ENCODE data around the gene LZTR1. TPM values are rescaled to one million over a fixed set of nuclear protein-coding genes. Genes with fewer than 3 reads are reported as not detected.

LZTR1 gene
- total and polyA plus RNA-seq, 7 donors, result 10.2 to 50.4 (median 31.4) TPM

DNA sequence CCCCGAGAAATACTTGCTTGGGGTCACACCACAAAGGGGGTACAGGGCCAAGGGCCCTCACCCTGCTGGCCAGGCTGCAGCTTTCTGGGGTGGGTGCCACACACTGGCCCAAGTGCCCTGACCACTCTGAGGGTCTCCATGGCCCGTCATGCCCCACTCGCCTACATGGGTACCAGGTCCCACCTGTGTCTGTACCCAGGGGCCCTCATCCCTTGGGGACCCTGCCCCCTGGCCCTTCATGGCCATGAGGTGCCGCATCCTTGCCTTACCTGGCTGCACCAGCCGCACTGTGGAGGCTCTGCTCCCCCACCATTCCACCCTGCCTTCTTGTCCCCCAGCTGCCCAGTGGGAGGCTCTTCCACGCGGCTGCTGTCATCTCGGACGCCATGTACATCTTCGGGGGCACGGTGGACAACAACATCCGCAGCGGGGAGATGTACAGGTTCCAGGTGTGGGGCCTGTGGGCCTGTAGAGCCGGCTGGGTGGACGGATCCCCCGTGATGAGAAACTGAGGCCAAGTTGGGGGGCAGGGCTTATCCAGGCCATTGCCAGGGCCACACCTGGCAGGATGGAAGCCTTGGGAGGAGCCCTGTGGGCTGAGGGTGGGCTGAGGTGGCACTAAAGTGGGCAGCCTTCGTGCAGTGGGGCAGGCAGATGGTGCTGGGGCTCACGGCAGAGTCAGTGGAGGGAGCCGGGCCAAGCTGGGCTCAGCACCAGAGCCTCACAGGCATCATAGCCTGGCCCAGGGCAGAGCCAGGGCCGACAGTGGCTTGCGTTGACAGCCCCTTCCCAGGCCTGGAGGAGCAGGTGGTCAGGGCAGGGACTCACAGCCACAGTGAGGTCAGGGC is 10.6 kb downstream of the LZTR1 start:
- no peaks in the 10 kb centered on the region for H3K4me1 ChIP-seq
- intact Hi-C loops (cut with DNase I), result no loop called here
- H3K27me3 ChIP-seq, result no peaks in the 10 kb centered on the region
- no peak overlapping the region for H3K27ac ChIP-seq
- H3K4me3 ChIP-seq, result no peak overlapping the region
- peaks cover 18 to 91% (median 34%) of the 10 kb centered on the region in 4 donors for H3K36me3 ChIP-seq
- TF ChIP-seq, protein P1, sequence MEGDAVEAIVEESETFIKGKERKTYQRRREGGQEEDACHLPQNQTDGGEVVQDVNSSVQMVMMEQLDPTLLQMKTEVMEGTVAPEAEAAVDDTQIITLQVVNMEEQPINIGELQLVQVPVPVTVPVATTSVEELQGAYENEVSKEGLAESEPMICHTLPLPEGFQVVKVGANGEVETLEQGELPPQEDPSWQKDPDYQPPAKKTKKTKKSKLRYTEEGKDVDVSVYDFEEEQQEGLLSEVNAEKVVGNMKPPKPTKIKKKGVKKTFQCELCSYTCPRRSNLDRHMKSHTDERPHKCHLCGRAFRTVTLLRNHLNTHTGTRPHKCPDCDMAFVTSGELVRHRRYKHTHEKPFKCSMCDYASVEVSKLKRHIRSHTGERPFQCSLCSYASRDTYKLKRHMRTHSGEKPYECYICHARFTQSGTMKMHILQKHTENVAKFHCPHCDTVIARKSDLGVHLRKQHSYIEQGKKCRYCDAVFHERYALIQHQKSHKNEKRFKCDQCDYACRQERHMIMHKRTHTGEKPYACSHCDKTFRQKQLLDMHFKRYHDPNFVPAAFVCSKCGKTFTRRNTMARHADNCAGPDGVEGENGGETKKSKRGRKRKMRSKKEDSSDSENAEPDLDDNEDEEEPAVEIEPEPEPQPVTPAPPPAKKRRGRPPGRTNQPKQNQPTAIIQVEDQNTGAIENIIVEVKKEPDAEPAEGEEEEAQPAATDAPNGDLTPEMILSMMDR (IDR thresholded peaks at IDR 0.05), result no peak
- TF ChIP-seq EP300 (IDR thresholded peaks at IDR 0.05) (no peak), POLR2AphosphoS5 (IDR thresholded peaks at IDR 0.05) (no peak), POLR2A (IDR thresholded peaks at IDR 0.05) (no peak)
- no peak for DNase-seq
- WGBS, 2 donors, result 90 to 92% methylated on average over 21 of the region's 21 CpGs
- no peaks in the 10 kb centered on the region for H3K9me3 ChIP-seq

DNA sequence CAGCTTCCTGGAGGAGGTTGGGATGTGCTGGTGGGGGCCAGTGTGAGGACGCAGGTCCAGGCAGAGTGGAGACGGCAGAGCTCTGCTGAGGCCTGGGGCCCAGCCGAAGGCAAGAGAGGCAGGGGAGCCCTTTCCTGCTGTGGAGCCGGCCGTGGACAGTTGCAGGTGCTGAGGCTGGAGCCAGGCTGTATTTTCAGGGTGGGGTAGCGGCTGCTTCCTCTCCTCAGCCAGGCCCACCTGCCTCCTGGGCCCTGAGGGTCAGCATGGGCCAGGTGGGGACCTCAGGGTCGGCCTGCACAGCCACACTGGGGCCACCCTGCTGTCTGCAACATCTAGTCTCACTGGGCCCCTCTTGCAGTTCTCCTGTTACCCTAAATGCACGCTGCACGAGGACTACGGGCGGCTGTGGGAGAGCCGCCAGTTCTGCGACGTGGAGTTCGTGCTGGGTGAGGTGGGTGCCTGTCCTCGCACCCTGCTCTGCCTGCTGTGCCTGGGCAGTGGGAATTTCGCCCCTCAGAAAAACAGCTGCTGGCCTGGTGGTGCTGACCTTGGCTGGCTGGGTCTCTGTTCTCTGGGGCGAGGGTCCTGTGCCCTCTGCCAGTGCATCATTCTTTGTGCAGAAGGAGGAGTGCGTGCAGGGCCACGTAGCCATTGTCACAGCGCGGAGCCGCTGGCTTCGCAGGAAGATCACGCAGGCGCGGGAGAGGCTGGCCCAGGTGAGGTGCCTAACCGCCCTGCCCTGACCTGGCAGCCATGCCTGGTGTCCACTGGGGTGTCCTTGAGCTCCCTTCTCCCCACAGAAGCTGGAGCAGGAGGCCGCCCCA is 11.4 kb downstream of the LZTR1 start:
- Histone ChIP-seq H3K27ac (no peak overlapping the region), H3K27me3 (no peaks in the 10 kb centered on the region), H3K4me3 (no peak overlapping the region), H3K4me1 (no peaks in the 10 kb centered on the region), H3K9me3 (no peaks in the 10 kb centered on the region), H3K36me3 (peaks cover 18 to 91% (median 32%) of the 10 kb centered on the region in 4 donors)
- DNase-seq, result peak; percentile 61
- TF ChIP-seq EP300 (IDR thresholded peaks at IDR 0.05) (no peak), POLR2A (IDR thresholded peaks at IDR 0.05) (no peak), POLR2AphosphoS5 (IDR thresholded peaks at IDR 0.05) (no peak)
- TF ChIP-seq, protein P1 (IDR thresholded peaks at IDR 0.05), result no peak
- WGBS, 2 donors, result 96% methylated on average over 29 of the region's 29 CpGs
- intact Hi-C loops (cut with DNase I), result no loop called here

DNA sequence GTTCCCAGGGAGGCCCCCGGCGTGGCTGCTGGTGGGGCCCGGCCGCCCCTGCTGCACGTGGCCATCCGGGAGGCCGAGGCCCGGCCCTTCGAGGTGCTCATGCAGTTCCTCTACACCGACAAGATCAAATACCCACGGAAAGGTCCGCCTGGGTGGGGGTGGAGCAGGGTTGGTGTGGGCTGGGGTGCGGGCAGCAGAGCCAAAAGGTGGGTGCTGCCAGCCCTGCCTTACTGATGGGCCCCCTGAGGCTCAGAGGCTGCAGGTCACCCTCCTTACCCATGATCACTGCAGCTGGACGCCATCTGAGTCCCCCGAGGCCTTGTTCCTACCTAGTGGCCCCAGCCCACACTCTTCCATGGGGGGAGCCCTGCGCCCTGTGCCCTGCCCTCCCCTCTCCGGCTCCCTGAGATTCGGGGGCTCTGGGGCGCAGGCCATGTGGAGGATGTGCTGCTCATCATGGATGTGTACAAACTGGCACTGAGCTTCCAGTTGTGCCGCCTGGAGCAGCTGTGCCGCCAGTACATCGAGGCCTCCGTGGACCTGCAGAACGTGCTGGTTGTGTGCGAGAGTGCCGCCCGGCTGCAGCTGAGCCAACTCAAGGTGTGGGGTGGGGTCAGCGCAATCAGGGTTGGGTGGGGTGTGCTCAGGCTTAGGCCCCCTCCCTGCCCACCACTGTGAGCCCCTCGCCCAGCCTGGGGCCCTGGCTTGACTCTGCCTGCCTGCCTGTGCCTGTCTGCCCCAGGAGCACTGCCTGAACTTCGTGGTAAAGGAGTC is 12.2 kb downstream of the LZTR1 start:
- no peak overlapping the region for H3K4me3 ChIP-seq
- intact Hi-C loops (cut with DNase I), result no loop called here
- peak; percentile 63 for DNase-seq
- H3K9me3 ChIP-seq, result no peaks in the 10 kb centered on the region
- H3K27me3 ChIP-seq, result no peaks in the 10 kb centered on the region
- WGBS, 2 donors, result 94 to 95% methylated on average over 30 of the region's 30 CpGs
- no peak for TF ChIP-seq EP300 (IDR thresholded peaks at IDR 0.05)
- TF ChIP-seq, protein P1 (IDR thresholded peaks at IDR 0.05), result no peak
- no peak for TF ChIP-seq POLR2A (IDR thresholded peaks at IDR 0.05)
- no peak for TF ChIP-seq POLR2AphosphoS5 (IDR thresholded peaks at IDR 0.05)
- H3K27ac ChIP-seq, result no peak overlapping the region
- peaks cover 0 to 2% (median under 1%) of the 10 kb centered on the region in 4 donors for H3K4me1 ChIP-seq
- H3K36me3 ChIP-seq, result peaks cover 18 to 93% (median 31%) of the 10 kb centered on the region in 4 donors

DNA sequence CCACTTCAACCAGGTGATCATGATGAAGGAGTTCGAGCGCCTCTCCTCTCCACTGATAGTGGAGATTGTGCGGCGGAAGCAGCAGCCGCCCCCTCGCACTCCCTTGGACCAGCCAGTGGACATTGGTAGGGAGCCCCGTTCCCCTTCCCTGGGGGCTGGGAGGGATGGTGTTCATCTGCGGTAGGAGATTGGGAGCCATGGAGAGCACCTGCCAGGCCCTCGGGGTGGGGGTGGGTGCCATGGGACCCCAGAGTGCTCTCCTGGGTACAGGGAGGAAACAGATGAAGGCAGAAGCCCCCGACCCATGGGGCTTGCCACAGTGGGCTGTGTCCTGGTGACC is 12.8 kb downstream of the LZTR1 start:
- intact Hi-C loops (cut with DNase I), result no loop called here
- no peak for TF ChIP-seq EP300 (IDR thresholded peaks at IDR 0.05)
- peak in 1 of 4 donors; percentile 5 for TF ChIP-seq POLR2AphosphoS5 (IDR thresholded peaks at IDR 0.05)
- TF ChIP-seq, protein P1 (IDR thresholded peaks at IDR 0.05), result no peak
- no peak for TF ChIP-seq POLR2A (IDR thresholded peaks at IDR 0.05)
- Histone ChIP-seq H3K27ac (no peak overlapping the region), H3K9me3 (no peaks in the 10 kb centered on the region), H3K4me3 (no peak overlapping the region), H3K36me3 (peaks cover 23 to 97% (median 37%) of the 10 kb centered on the region in 4 donors), H3K27me3 (no peaks in the 10 kb centered on the region), H3K4me1 (peaks cover 0 to 8% (median 6%) of the 10 kb centered on the region in 4 donors)
- no peak for DNase-seq
- 93 to 96% methylated on average over 10 of the region's 10 CpGs for WGBS, 2 donors

All from sigmoid colon (tissue), 7 donors.